Measurements from ENCODE around the gene ZSWIM5.

GRCh38 chr1:45089711-45090110 is 116.7 kb downstream of the ZSWIM5 start:
- TF ChIP-seq SIN3A (IDR thresholded peaks at IDR 0.05; ENCODE audit: borderline replicate concordance in 2 of 2, control insufficient read depth in 1 of 2, low read depth in 2 of 2, low read length in 2 of 2) (no peak), POLR2AphosphoS5 (IDR thresholded peaks at IDR 0.05; ENCODE audit: control insufficient read depth, insufficient read depth, low read depth, low read length) (no peak), FOXM1 (IDR thresholded peaks at IDR 0.05; ENCODE audit: low read depth) (no peak), FOXM1 (CRISPR knock-in tag; IDR thresholded peaks at IDR 0.05; ENCODE audit: low read depth) (no peak), USF1 (CRISPR knock-in tag; IDR thresholded peaks at IDR 0.05) (no peak), FOXA1 (IDR thresholded peaks at IDR 0.05; ENCODE audit: borderline replicate concordance) (no peak), ATF4 (CRISPR knock-in tag; IDR thresholded peaks at IDR 0.05) (no peak), EZH2 (IDR thresholded peaks at IDR 0.05; ENCODE audit: borderline replicate concordance, low read depth, low read length) (no peak), SMARCC2 (IDR thresholded peaks at IDR 0.05; ENCODE audit: low read depth) (no peak), IFI16 (CRISPR knock-in tag; IDR thresholded peaks at IDR 0.05) (no peak), CAMTA2 (CRISPR knock-in tag; conservative IDR thresholded peaks at IDR 0.05) (no peak), CBX5 (IDR thresholded peaks at IDR 0.05; ENCODE audit: borderline replicate concordance, low read depth) (no peak)
- TF ChIP-seq, protein P1, sequence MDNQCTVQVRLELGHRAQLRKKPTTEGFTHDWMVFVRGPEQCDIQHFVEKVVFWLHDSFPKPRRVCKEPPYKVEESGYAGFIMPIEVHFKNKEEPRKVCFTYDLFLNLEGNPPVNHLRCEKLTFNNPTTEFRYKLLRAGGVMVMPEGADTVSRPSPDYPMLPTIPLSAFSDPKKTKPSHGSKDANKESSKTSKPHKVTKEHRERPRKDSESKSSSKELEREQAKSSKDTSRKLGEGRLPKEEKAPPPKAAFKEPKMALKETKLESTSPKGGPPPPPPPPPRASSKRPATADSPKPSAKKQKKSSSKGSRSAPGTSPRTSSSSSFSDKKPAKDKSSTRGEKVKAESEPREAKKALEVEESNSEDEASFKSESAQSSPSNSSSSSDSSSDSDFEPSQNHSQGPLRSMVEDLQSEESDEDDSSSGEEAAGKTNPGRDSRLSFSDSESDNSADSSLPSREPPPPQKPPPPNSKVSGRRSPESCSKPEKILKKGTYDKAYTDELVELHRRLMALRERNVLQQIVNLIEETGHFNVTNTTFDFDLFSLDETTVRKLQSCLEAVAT (IDR thresholded peaks at IDR 0.05): no peak
- TF ChIP-seq, protein P2, sequence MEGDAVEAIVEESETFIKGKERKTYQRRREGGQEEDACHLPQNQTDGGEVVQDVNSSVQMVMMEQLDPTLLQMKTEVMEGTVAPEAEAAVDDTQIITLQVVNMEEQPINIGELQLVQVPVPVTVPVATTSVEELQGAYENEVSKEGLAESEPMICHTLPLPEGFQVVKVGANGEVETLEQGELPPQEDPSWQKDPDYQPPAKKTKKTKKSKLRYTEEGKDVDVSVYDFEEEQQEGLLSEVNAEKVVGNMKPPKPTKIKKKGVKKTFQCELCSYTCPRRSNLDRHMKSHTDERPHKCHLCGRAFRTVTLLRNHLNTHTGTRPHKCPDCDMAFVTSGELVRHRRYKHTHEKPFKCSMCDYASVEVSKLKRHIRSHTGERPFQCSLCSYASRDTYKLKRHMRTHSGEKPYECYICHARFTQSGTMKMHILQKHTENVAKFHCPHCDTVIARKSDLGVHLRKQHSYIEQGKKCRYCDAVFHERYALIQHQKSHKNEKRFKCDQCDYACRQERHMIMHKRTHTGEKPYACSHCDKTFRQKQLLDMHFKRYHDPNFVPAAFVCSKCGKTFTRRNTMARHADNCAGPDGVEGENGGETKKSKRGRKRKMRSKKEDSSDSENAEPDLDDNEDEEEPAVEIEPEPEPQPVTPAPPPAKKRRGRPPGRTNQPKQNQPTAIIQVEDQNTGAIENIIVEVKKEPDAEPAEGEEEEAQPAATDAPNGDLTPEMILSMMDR (IDR thresholded peaks at IDR 0.05 in 2 of 3, conservative IDR thresholded peaks at IDR 0.05 in 1 of 3; ENCODE audit: insufficient read depth in 2 of 3, low read depth in 1 of 3, low read length in 3 of 3): no peak
- TF ChIP-seq, protein P3, sequence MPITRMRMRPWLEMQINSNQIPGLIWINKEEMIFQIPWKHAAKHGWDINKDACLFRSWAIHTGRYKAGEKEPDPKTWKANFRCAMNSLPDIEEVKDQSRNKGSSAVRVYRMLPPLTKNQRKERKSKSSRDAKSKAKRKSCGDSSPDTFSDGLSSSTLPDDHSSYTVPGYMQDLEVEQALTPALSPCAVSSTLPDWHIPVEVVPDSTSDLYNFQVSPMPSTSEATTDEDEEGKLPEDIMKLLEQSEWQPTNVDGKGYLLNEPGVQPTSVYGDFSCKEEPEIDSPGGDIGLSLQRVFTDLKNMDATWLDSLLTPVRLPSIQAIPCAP (CRISPR knock-in tag; IDR thresholded peaks at IDR 0.05; ENCODE audit: borderline replicate concordance): no peak
